Mesendoderm (in vitro differentiated cells): ENCODE data around the gene NAA35. TPM values are rescaled to one million over a fixed set of nuclear protein-coding genes. Genes with fewer than 3 reads are reported as not detected.
A peak's percentile ranks its signal among the peaks of the same experiment; 100 is the strongest.

Experiments
- DNase-seq: peaks from one replicate; pipeline ENCODE4 v3.0.0; 2013
- H2AK5ac ChIP-seq: 2 replicates; pipeline ENCODE4 v1.6.1; 2013; ENCODE audit warnings: low read length, inconsistent platforms
- H2BK120ac ChIP-seq: 2 replicates; pipeline ENCODE4 v1.6.1; 2013; ENCODE audit warnings: low read depth, mild to moderate bottlenecking, low read length, moderate library complexity, mixed read lengths
- H2BK15ac ChIP-seq: replicated peaks from 2 replicates; pipeline ENCODE4 v1.6.1; 2013; ENCODE audit warnings: low read depth, mild to moderate bottlenecking, moderate library complexity
- H2BK5ac ChIP-seq: 2 replicates; pipeline ENCODE4 v1.6.1; 2013; ENCODE audit warnings: low read length, inconsistent platforms
- H3K18ac ChIP-seq: 2 replicates; pipeline ENCODE4 v1.6.1; 2013; ENCODE audit warnings: mild to moderate bottlenecking, low read length, mixed read lengths
- H3K23ac ChIP-seq: one replicate; pipeline ENCODE4 v1.6.1; 2013; ENCODE audit warnings: low read length
- H3K27ac ChIP-seq: 2 replicates; pipeline ENCODE4 v1.5.1; 2013; ENCODE audit warnings: low read depth, mild to moderate bottlenecking, inconsistent platforms, low read length, moderate library complexity
- H3K27me3 ChIP-seq: 2 replicates; pipeline ENCODE4 v1.6.1; 2013; ENCODE audit warnings: low read length, control low read depth, mild to moderate bottlenecking, inconsistent platforms; ENCODE audit not compliant: insufficient read depth, poor library complexity
- H3K36me3 ChIP-seq: 2 replicates; pipeline ENCODE4 v1.6.1; 2013; ENCODE audit warnings: low read length, inconsistent platforms; ENCODE audit not compliant: control insufficient read depth, insufficient read depth
- H3K4ac ChIP-seq: one replicate; pipeline ENCODE4 v1.6.1; 2013; ENCODE audit warnings: low read depth, mild to moderate bottlenecking, low read length, moderate library complexity
- H3K4me1 ChIP-seq: 2 replicates; pipeline ENCODE4 v1.6.1; 2013; ENCODE audit warnings: low read depth, low read length, inconsistent platforms; ENCODE audit not compliant: control insufficient read depth
- H3K4me2 ChIP-seq: 2 replicates; pipeline ENCODE4 v1.6.1; 2013; ENCODE audit warnings: low read length
- H3K4me3 ChIP-seq: 2 replicates; pipeline ENCODE4 v1.5.1; 2013; ENCODE audit warnings: mild to moderate bottlenecking, low read length
- H3K56ac ChIP-seq: one replicate; pipeline ENCODE4 v1.6.1; 2013; ENCODE audit warnings: low read length
- H3K79me1 ChIP-seq: 2 replicates; pipeline ENCODE4 v1.6.1; 2013; ENCODE audit warnings: low read length, inconsistent platforms
- H3K79me2 ChIP-seq: 2 replicates; pipeline ENCODE4 v1.6.1; 2013; ENCODE audit warnings: mild to moderate bottlenecking, low read length; ENCODE audit not compliant: control insufficient read depth, insufficient read depth
- H3K9ac ChIP-seq: 2 replicates; pipeline ENCODE4 v1.6.1; 2013; ENCODE audit warnings: low read length, inconsistent platforms
- H4K5ac ChIP-seq: one replicate; pipeline ENCODE4 v1.6.1; 2013; ENCODE audit warnings: low read length
- H4K8ac ChIP-seq: one replicate; pipeline ENCODE4 v1.6.1; 2013; ENCODE audit warnings: low read depth, mild to moderate bottlenecking, control low read depth, low read length, moderate library complexity
- WGBS: extraction: QIAGEN DNeasy Blood & Tissue Kit; methylation state at CpG from one replicate; pipeline ENCODE4 v1.1.7; 2013; ENCODE audit warnings: low lambda C conversion rate, missing lambda C conversion rate; ENCODE audit not compliant: insufficient coverage; ENCODE audit errors: extremely low coverage; 5-methylcytosine and 5-hydroxymethylcytosine counted together
- polyA plus RNA-seq, 2 experiments: library from polyadenylated mRNA; stranded (reverse); fragments of 200-250 nt; gene quantifications; one replicate each; pipeline ENCODE4 v1.2.3, GENCODE V29; 2013

NAA35 gene
- 36.5 TPM for polyA plus RNA-seq (2013, experiment 1 of 2)
- polyA plus RNA-seq (2013, experiment 2 of 2) = 35.7 TPM

DNA sequence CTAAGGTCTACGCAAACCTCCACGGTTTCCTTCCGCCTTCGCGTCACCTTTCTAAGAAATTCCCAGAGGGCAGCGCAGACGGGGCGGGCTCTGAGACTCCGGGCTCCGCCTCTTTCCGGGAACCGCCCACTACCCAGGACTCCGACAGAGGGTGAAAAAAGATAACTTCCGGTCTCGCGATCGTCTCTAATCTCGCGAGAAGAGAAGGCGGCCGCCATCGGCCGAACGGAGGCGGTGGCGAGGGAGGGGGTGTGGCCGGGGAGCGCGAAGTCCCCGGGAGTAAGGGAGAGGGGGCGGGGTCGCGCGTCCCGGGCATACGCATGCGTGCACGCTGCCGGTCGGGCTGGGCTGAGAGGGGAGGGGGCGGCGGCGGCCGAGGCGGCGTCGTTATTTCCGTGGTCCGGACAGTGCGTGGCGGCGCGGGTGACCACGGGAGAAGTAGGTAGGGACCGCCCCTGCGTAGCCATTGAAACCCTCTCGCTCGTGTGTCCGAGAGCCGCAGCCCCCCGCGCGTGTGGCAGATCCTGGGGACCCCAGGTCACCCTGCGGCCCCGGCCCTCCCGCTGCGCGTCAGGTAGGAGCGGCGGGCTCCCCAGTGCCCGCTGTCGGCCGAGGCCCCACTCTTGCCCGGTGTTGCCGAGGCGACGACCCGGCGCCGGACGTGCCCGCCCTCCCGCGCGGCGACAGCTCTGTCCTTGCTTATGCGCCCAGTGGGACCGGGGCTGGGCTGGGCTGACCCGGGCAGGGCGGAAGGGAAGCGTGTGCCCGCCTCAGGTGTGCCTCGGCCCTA, at the start of gene NAA35:
Gene NAA35, plus strand, starts transcription at position 315 of the 790 bp plus-strand sequence. CDS start 1,014 bp downstream, outside the sequence.
- DNase-seq = peak; percentile 99
- Histone ChIP-seq H3K9ac (peak within 1 kb of the TSS; percentile 96), H3K79me2 (peaks cover 36% of the 10 kb centered on the region), H3K23ac (peak within 1 kb of the TSS; percentile 54), H2AK5ac (no peak within 1 kb of the TSS), H4K5ac (no peak within 1 kb of the TSS), H2BK5ac (peak within 1 kb of the TSS; percentile 79), H3K56ac (peak within 1 kb of the TSS; percentile 95), H4K8ac (peak within 1 kb of the TSS; percentile 94), H3K27me3 (no peaks in the 10 kb centered on the region), H3K4ac (peak within 1 kb of the TSS; percentile 38), H3K4me1 (peaks cover 2% of the 10 kb centered on the region), H2BK15ac (no peak within 1 kb of the TSS), H3K79me1 (peaks cover 3% of the 10 kb centered on the region), H3K4me3 (peak within 1 kb of the TSS; percentile 90), H3K4me2 (peak within 1 kb of the TSS; percentile 89), H2BK120ac (no peak within 1 kb of the TSS), H3K18ac (peak within 1 kb of the TSS; percentile 51), H3K36me3 (no peaks in the 10 kb centered on the region), H3K27ac (peak within 1 kb of the TSS; percentile 78)
- WGBS = no CpG with 5 or more reads among the region's 93 CpGs

DNA sequence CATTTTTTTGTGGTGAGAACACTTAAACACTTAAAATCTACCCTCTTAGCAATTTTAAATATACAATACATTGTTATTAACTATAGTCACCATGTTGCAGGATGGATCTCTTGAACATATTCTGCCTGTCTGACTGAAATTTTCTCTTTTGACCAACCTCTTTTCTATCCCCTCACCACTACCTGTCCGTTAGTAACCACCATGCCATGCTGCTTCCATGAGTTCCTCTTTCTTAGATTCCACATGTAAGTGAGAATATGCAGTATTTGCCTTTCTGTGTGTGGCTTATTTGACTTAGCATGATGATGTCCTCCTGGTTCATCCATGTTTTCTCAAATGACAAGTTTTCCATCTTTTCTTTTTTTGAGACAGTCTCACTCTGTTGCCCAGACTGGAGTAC, 48.5 kb upstream of the NAA35 start:
- H3K4me2 ChIP-seq = no peak overlapping the region
- H3K18ac ChIP-seq = no peak overlapping the region
- no peak overlapping the region for H2BK120ac ChIP-seq
- WGBS = no CpG with 5 or more reads among the region's 1 CpG
- H2BK5ac ChIP-seq = no peak overlapping the region
- H3K27me3 ChIP-seq = no peaks in the 10 kb centered on the region
- no peak overlapping the region for H3K23ac ChIP-seq
- no peak overlapping the region for H3K4ac ChIP-seq
- H3K4me1 ChIP-seq = no peaks in the 10 kb centered on the region
- no peak for DNase-seq
- H3K36me3 ChIP-seq = no peaks in the 10 kb centered on the region
- H3K79me1 ChIP-seq = no peaks in the 10 kb centered on the region
- H3K27ac ChIP-seq = no peak overlapping the region
- H3K9ac ChIP-seq = no peak overlapping the region
- H3K79me2 ChIP-seq = no peaks in the 10 kb centered on the region
- no peak overlapping the region for H3K56ac ChIP-seq
- H2AK5ac ChIP-seq = no peak overlapping the region
- H4K5ac ChIP-seq = no peak overlapping the region
- no peak overlapping the region for H3K4me3 ChIP-seq
- H2BK15ac ChIP-seq = no peak overlapping the region
- no peak overlapping the region for H4K8ac ChIP-seq

- Histone ChIP-seq H3K36me3 (no peaks in the 10 kb centered on the region), H3K4me1 (no peaks in the 10 kb centered on the region), H2BK5ac (no peak overlapping the region), H4K8ac (no peak overlapping the region), H3K4ac (no peak overlapping the region), H3K56ac (no peak overlapping the region), H3K9ac (no peak overlapping the region), H3K27ac (no peak overlapping the region), H3K4me2 (no peak overlapping the region), H2BK120ac (no peak overlapping the region), H3K79me1 (no peaks in the 10 kb centered on the region), H3K18ac (no peak overlapping the region), H3K4me3 (no peak overlapping the region), H3K27me3 (no peaks in the 10 kb centered on the region), H2BK15ac (no peak overlapping the region), H3K79me2 (no peaks in the 10 kb centered on the region), H2AK5ac (no peak overlapping the region), H3K23ac (no peak overlapping the region), H4K5ac (no peak overlapping the region)
- DNase-seq = no peak
- WGBS = no CpG with 5 or more reads among the region's 2 CpGs
These were observed 45.3 kb upstream of the NAA35 start for GRCh38 chr9:85895685-85896084.

DNA sequence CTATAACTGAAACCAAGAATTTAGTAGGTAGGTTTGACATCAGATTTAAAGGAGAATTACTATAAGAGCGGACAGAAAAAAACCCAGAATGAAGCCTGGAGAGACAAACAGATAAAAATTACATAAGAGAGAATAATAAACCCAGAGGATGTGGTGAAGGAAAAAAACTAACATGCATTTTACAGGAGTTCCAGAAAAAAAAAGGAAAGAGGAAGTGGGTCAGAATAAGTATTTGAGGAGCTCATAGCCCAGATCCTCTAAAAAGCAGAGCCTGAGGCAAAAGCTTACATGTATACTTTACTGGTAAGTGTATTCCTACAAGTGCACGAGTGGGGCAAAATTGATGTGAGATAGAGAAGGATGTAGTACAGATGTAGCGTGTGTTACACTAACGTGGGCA, 43.1 kb upstream of the NAA35 start:
- Histone ChIP-seq H3K4me1 (no peaks in the 10 kb centered on the region), H3K18ac (no peak overlapping the region), H3K4me3 (no peak overlapping the region), H3K27ac (no peak overlapping the region), H2BK5ac (no peak overlapping the region), H3K79me1 (no peaks in the 10 kb centered on the region), H3K23ac (no peak overlapping the region), H2BK120ac (no peak overlapping the region), H4K5ac (no peak overlapping the region), H3K4ac (no peak overlapping the region), H3K27me3 (no peaks in the 10 kb centered on the region), H3K9ac (no peak overlapping the region), H3K4me2 (no peak overlapping the region), H2BK15ac (no peak overlapping the region), H3K79me2 (no peaks in the 10 kb centered on the region), H3K56ac (no peak overlapping the region), H4K8ac (no peak overlapping the region), H3K36me3 (no peaks in the 10 kb centered on the region), H2AK5ac (no peak overlapping the region)
- DNase-seq = no peak
- no CpG with 5 or more reads among the region's 4 CpGs for WGBS

GRCh38 chr9:85898332-85898731, 42.6 kb upstream of the NAA35 start:
- Histone ChIP-seq H3K36me3 (no peaks in the 10 kb centered on the region), H3K4me2 (no peak overlapping the region)
- DNase-seq = peak; percentile 33

More at GRCh38 chr9:85898332-85898731, 42.6 kb upstream of the NAA35 start:
- no peak overlapping the region for H2BK5ac ChIP-seq
- no peak overlapping the region for H4K8ac ChIP-seq
- no peak overlapping the region for H3K23ac ChIP-seq
- H3K4me1 ChIP-seq = no peaks in the 10 kb centered on the region
- H3K79me1 ChIP-seq = no peaks in the 10 kb centered on the region
- H2BK15ac ChIP-seq = no peak overlapping the region
- no CpG with 5 or more reads among the region's 6 CpGs for whole genome bisulfite sequencing
- H3K4ac ChIP-seq = no peak overlapping the region
- no peak overlapping the region for H4K5ac ChIP-seq
- H3K4me3 ChIP-seq = no peak overlapping the region
- H3K56ac ChIP-seq = no peak overlapping the region
- H3K27me3 ChIP-seq = no peaks in the 10 kb centered on the region
- H3K79me2 ChIP-seq = no peaks in the 10 kb centered on the region
- no peak overlapping the region for H2AK5ac ChIP-seq
- H3K27ac ChIP-seq = no peak overlapping the region
- no peak overlapping the region for H3K18ac ChIP-seq
- no peak overlapping the region for H3K9ac ChIP-seq
- no peak overlapping the region for H2BK120ac ChIP-seq
